ENCODE measurements around the gene MED13. TPM values are rescaled to one million over a fixed set of nuclear protein-coding genes. Genes with fewer than 3 reads are reported as not detected.

Gene MED13
- total and polyA plus RNA-seq, 2 experiments from 2014 or later: 6.6 to 51.2 TPM

DNA sequence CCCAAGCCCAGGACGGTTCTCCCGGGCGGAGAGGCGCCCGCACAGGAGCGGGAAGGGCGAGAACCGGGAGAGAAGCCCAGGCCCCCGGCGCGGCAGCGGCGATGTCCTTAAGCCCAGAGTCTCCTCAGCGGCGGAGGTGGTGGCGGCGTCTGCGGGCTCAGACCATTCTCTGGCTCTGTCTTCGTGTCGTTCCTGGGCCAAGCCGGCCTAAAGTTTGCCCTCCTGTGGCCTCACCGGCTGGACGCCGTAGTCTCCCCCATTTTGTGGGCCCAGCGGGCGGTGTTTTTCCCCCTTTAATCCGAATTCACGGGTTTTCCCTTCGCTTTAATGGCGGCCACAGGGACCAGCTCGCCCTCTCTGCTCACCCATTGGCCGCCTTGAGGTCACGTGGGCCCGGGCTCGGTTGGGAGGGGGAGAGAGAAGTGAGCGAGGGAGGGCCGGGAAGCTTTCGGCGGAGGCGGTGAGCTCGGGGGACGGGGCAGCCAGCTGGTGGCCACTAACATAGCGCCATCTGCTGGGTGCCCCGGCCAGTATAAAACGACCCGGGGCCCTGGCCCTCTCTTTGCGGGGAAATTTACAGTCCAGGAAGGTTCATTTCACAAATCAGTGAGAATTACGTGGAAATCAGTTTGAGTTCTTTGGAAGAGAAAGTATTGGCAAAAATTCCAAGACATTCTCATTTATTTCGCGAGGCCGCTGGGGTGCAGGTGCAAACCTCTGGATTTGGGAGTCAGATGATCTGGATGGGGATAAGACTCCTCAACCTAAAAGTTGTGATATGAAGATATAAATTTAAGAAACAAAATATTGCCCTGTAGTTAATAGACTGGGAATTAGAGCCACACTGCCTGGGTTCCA, 762 bp upstream of the MED13 start:
- Histone ChIP-seq H3K27ac (peak overlapping the region; percentile 99), H3K4me3 (peak overlapping the region; percentile 76), H3K4me2 (peak overlapping the region; percentile 60), H3K27me3 (no peaks in the 10 kb centered on the region), H3K4me1 (ENCODE audit: insufficient read depth) (peaks cover 15% of the 10 kb centered on the region), H3K36me3 (replicated peaks; ENCODE audit: insufficient read depth, low read depth) (no peaks in the 10 kb centered on the region), H2AFZ (peak overlapping the region; percentile 76), H4K20me1 (ENCODE audit: insufficient read depth, poor library complexity, severe bottlenecking) (peaks cover 41% of the 10 kb centered on the region), H3K9me3 (ENCODE audit: low read depth) (no peaks in the 10 kb centered on the region), H3K79me2 (peaks cover 45% of the 10 kb centered on the region), H3K9me2 (replicated peaks; ENCODE audit: insufficient read depth) (no peaks in the 10 kb centered on the region)
- DNase-seq (ENCODE audit: low spot score): peak; percentile 99
- TF ChIP-seq EZH2phosphoT487 (IDR thresholded peaks at IDR 0.05; ENCODE audit: low read depth, severe bottlenecking, unreplicated experiment) (no peak), EZH2 (IDR thresholded peaks at IDR 0.05; ENCODE audit: borderline replicate concordance) (no peak)
- TF ChIP-seq, protein P1, sequence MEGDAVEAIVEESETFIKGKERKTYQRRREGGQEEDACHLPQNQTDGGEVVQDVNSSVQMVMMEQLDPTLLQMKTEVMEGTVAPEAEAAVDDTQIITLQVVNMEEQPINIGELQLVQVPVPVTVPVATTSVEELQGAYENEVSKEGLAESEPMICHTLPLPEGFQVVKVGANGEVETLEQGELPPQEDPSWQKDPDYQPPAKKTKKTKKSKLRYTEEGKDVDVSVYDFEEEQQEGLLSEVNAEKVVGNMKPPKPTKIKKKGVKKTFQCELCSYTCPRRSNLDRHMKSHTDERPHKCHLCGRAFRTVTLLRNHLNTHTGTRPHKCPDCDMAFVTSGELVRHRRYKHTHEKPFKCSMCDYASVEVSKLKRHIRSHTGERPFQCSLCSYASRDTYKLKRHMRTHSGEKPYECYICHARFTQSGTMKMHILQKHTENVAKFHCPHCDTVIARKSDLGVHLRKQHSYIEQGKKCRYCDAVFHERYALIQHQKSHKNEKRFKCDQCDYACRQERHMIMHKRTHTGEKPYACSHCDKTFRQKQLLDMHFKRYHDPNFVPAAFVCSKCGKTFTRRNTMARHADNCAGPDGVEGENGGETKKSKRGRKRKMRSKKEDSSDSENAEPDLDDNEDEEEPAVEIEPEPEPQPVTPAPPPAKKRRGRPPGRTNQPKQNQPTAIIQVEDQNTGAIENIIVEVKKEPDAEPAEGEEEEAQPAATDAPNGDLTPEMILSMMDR (IDR thresholded peaks at IDR 0.05; ENCODE audit: poor library complexity): peak; percentile 97
- WGBS (ENCODE audit: low lambda C conversion rate, missing lambda C conversion rate): 2% methylated on average over 51 of the region's 51 CpGs

DNA sequence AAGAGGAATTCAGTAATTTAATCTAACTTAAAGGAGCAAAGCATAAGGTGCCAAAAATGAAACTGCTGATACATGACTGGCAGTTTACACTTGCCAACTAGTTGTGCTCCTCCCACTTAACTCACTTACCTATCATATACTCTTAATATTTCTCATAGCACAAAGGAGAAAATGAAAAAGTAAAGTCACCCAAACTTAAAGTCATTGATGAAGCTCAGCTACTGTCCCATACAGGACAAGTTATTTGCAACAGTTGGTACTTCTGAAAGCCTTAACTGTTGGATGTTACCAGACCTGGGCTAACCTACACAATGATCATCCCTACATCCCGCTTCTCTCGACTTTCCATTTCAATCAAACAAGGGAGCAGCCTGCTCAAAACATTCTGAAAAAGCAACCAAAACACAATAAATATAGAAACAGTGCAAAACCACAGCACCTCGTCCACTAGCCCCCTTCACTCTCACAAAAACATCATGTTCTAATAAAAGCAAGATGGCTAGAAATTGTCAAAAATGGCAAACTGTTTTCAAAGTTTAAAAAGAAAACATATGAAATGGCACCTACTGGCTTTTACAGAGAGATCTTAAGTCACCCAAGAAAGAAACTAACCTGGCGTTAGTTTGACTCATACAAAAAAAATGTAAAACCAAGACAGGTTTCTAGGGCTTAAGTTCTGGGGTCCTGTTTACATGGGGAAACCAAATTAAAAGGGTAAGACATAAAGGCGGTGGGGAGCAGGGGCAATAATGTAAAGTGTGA, 868 bp downstream of the MED13 start:
- TF ChIP-seq EZH2 (IDR thresholded peaks at IDR 0.05; ENCODE audit: borderline replicate concordance) (no peak), EZH2phosphoT487 (IDR thresholded peaks at IDR 0.05; ENCODE audit: low read depth, severe bottlenecking, unreplicated experiment) (no peak)
- TF ChIP-seq, protein P1 (IDR thresholded peaks at IDR 0.05; ENCODE audit: poor library complexity): no peak
- peak overlapping the region; percentile 80 for H3K27ac ChIP-seq
- H3K79me2 ChIP-seq: peaks cover 61% of the 10 kb centered on the region
- DNase-seq (ENCODE audit: low spot score): no peak
- H3K4me3 ChIP-seq: peak overlapping the region; percentile 51
- peak overlapping the region; percentile 86 for H3K4me2 ChIP-seq
- no peaks in the 10 kb centered on the region for H3K36me3 ChIP-seq (replicated peaks; ENCODE audit: insufficient read depth, low read depth)
- H3K4me1 ChIP-seq (ENCODE audit: insufficient read depth): peaks cover 15% of the 10 kb centered on the region
- peak overlapping the region; percentile 57 for H2AFZ ChIP-seq
- H3K9me2 ChIP-seq (replicated peaks; ENCODE audit: insufficient read depth): no peaks in the 10 kb centered on the region
- H3K27me3 ChIP-seq: no peaks in the 10 kb centered on the region
- H4K20me1 ChIP-seq (ENCODE audit: insufficient read depth, poor library complexity, severe bottlenecking): peaks cover 58% of the 10 kb centered on the region
- 0% methylated on average over 5 of the region's 5 CpGs for WGBS (ENCODE audit: low lambda C conversion rate, missing lambda C conversion rate)
- H3K9me3 ChIP-seq (ENCODE audit: low read depth): no peaks in the 10 kb centered on the region

DNA sequence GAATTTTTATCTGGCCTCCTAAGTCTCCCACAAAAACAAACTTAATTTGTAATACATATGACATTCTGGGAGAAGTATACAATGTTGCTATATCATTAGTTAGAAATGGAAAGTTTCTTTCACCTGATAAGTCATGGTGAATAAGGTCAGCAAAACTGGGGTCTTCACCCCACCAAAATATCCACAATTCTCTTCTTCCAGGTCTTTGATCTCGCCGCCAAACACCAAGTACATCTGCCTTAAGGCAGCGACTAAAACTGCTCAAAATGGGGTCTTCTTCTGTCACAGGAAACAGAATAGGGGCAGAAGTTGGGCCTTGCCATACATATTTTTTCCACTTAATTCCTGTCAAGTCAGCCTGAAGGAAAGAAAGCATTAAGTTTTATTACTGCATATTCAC, 2.1 kb downstream of the MED13 start:
- no peak for TF ChIP-seq EZH2phosphoT487 (IDR thresholded peaks at IDR 0.05; ENCODE audit: low read depth, severe bottlenecking, unreplicated experiment)
- TF ChIP-seq, protein P1 (IDR thresholded peaks at IDR 0.05; ENCODE audit: poor library complexity): no peak
- TF ChIP-seq EZH2 (IDR thresholded peaks at IDR 0.05; ENCODE audit: borderline replicate concordance): no peak
- H3K4me1 ChIP-seq (ENCODE audit: insufficient read depth): peaks cover 21% of the 10 kb centered on the region
- peaks cover 74% of the 10 kb centered on the region for H3K79me2 ChIP-seq
- H3K9me3 ChIP-seq (ENCODE audit: low read depth): no peaks in the 10 kb centered on the region
- no peak overlapping the region for H3K27ac ChIP-seq
- no peaks in the 10 kb centered on the region for H3K9me2 ChIP-seq (replicated peaks; ENCODE audit: insufficient read depth)
- H3K27me3 ChIP-seq: no peaks in the 10 kb centered on the region
- H3K4me2 ChIP-seq: peak overlapping the region; percentile 86
- H4K20me1 ChIP-seq (ENCODE audit: insufficient read depth, poor library complexity, severe bottlenecking): peaks cover 70% of the 10 kb centered on the region
- H2AFZ ChIP-seq: no peak overlapping the region
- H3K36me3 ChIP-seq (replicated peaks; ENCODE audit: insufficient read depth, low read depth): no peaks in the 10 kb centered on the region
- peak overlapping the region; percentile 51 for H3K4me3 ChIP-seq
- 52% methylated on average over 3 of the region's 3 CpGs for WGBS (ENCODE audit: low lambda C conversion rate, missing lambda C conversion rate)
- DNase-seq (ENCODE audit: low spot score): no peak

Data from hepatocyte (in vitro differentiated cells).